MG63 (cell line): Measurements from ENCODE around the gene GNAQ. TPM values are rescaled to one million over a fixed set of nuclear protein-coding genes. Genes with fewer than 3 reads are reported as not detected.
"Not testable (repeated sequence)": the region's sequence is repeated elsewhere in the genome, so short reads cannot be mapped to it uniquely, and the experiment has no call there.

Experiments used
- DNase-seq: peaks from one replicate; pipeline ENCODE4 v3.0.0-alpha.2; 2020
- H3K27me3 ChIP-seq: fragments of 250-450 bp; sonication (Bioruptor Pico); 2 replicates; pipeline ENCODE4 v1.5.1; 2020; ENCODE audit warnings: mild to moderate bottlenecking, moderate library complexity
- H3K36me3 ChIP-seq: fragments of 250-450 bp; sonication (Bioruptor Pico); 2 replicates; pipeline ENCODE4 v1.5.1; 2020; ENCODE audit warnings: mild to moderate bottlenecking, moderate library complexity
- H3K4me3 ChIP-seq: fragments of 250-450 bp; sonication (Bioruptor Pico); 2 replicates; pipeline ENCODE4 v1.5.1; 2020; ENCODE audit warnings: mild to moderate bottlenecking, moderate library complexity
- H3K9me3 ChIP-seq: fragments of 250-450 bp; sonication (Bioruptor Pico); 2 replicates; pipeline ENCODE4 v1.5.1; 2020; ENCODE audit warnings: mild to moderate bottlenecking, moderate library complexity
- total RNA-seq: library from RNA; depleted of rRNA; stranded (reverse); fragments of >200 nt; shearing (Covaris generic); gene quantifications from 2 replicates; pipeline ENCODE4 v1.2.3, GENCODE V29; 2014; ENCODE audit warnings: low replicate concordance

Gene GNAQ
- total RNA-seq, 1 experiment from 2014 or later, result 20.2 TPM

DNA sequence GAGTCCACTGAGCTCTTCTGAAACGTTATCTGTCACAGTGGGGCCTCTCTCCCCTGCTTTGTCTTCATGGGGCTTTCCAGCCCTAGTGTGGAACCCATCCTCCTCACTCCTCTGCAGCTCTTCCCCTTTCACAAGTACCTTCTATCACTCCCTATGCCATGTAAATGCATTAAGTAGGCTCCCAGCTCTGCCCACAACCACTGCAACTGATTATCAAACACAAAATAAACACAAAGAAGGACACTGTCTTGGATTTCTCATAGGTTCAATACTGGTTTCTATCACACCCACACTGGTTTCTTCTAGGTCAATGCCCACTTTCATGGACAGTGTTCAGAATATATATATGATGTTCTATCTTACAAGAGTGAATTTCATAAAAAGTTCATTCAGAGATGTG lies 139.4 kb downstream of the GNAQ start:
- Histone ChIP-seq H3K36me3 (no peaks in the 10 kb centered on the region; the same call in 1 of the 2 replicates), H3K27me3 (no peaks in the 10 kb centered on the region), H3K4me3 (no peak overlapping the region), H3K9me3 (no peaks in the 10 kb centered on the region)
- no peak for DNase-seq

GRCh38 chr9:77891128-77891800 lies 140.3 kb downstream of the GNAQ start:
- no peaks in the 10 kb centered on the region for H3K9me3 ChIP-seq
- H3K4me3 ChIP-seq, result no peak overlapping the region
- DNase-seq, result no peak
- no peaks in the 10 kb centered on the region for H3K27me3 ChIP-seq
- H3K36me3 ChIP-seq, result no peaks in the 10 kb centered on the region; the same call in 1 of the 2 replicates

DNA sequence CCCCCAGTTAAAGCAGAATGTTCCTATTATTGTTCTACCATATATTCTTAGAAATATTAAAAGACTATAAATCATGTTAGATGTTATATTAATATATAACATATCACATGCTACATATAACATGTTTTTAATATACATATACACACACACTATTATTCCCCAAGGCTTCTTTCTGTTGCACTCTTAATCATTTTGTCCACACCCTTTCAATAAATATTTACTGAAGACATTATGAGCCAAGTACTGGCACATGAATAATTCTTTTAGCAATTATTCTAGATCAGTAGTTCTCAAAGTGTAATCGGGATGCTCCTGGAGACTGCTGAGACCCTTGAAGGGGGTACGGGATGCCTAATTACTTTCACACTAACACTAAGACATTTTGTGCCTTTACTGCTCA lies 143.9 kb downstream of the GNAQ start:
- H3K4me3 ChIP-seq, result no peak overlapping the region
- no peaks in the 10 kb centered on the region for H3K27me3 ChIP-seq
- DNase-seq, result no peak
- no peaks in the 10 kb centered on the region for H3K9me3 ChIP-seq
- no peaks in the 10 kb centered on the region for H3K36me3 ChIP-seq

DNA sequence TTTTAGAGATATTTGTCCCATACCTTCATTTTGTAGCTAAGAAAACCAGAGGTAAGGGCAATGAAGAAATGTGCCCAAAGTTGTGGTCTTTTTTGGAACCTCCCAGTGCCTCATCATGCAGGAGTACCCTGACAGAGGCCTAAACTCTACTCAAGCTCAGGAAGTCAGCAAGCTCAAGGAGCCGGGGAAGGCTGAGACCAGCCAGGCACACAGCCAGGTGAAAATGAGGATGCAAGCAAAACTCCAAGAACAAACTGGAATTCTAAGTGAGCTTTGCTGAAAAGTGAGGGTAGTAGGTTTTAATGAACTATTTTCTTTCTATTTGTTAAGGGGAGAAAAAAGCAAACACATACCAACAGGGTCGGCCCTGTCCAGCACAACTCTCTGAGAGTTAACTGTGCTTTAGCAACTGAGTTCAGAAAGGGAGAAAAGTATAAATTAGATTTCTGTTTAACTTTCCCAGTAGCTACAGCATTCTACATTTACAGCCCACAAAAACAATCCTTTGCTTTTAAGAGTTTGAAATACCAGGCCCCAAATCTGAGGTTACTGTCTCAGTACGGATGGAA lies 146.4 kb downstream of the GNAQ start:
- no peaks in the 10 kb centered on the region for H3K27me3 ChIP-seq
- no peaks in the 10 kb centered on the region for H3K9me3 ChIP-seq
- no peak overlapping the region for H3K4me3 ChIP-seq
- no peaks in the 10 kb centered on the region for H3K36me3 ChIP-seq
- DNase-seq, result no peak

DNA sequence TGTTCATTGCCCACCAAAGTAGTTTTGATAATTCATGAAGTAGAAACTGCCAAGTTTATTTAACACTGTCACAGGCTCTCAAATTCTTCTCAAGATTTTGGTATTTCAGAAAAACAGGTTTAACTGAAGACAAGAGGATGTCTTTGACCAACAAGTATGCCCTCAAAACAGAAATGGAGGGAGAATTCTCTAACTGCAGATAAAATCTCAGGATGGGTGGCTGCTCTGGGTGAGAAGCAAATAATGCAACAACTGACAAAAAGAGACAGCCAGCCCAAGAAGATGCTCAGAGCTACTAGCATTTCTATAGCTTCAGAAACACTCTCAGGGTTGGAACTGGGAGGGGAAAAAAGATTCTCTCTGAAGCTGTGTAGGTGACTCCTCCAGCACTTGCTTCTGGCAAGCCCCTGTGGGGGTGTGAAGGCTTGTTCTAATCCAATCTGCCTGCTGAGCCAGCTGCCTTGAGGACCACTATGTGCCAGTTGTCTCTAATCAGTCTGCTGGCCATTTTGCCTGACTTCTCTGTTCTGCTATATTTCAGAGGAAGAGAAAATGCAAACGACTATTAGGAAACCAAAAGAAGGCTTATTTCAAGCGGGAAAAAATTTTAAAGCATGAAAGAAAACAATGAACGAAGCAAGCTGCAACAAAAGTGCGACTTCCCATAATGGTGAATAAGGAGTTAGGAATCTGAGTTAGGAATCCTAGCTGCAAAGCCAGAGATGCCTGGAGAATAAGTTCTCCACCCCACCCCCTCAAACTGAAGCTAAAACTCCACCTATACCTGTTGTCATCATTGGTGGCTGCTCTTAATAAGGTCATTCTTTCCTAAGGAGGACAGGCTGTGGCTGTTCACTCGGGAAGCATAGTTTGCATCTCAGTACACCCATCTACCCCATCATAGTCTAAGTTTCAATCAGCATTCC lies 147.5 kb downstream of the GNAQ start:
- no peak overlapping the region for H3K4me3 ChIP-seq
- no peaks in the 10 kb centered on the region for H3K36me3 ChIP-seq
- DNase-seq, result no peak
- no peaks in the 10 kb centered on the region for H3K27me3 ChIP-seq
- no peaks in the 10 kb centered on the region for H3K9me3 ChIP-seq

GRCh38 chr9:77883133-77883532 lies 148.5 kb downstream of the GNAQ start:
- DNase-seq, result no peak
- Histone ChIP-seq H3K36me3 (no peaks in the 10 kb centered on the region), H3K4me3 (no peak overlapping the region), H3K9me3 (no peaks in the 10 kb centered on the region), H3K27me3 (no peaks in the 10 kb centered on the region)

DNA sequence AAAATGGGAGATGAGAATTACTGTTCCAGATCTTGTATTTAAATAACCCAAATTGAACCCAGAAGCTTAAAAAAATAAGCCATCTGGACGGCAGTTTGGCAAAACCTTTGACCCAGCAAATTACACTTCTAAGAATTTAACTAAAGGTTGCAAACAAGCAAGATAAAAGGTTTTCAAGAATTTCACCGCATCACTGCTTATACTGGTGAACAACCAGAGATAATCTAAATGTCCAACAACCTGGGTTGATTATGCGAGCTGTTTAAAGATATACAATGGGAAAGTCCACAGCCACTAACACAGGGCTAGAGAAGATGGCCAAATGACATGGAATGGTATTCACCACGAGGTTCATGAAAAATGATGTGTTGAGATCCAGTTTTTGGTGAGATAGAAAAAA lies 149.3 kb downstream of the GNAQ start:
- no peak overlapping the region for H3K4me3 ChIP-seq
- H3K27me3 ChIP-seq, result no peaks in the 10 kb centered on the region
- H3K36me3 ChIP-seq, result no peaks in the 10 kb centered on the region
- H3K9me3 ChIP-seq, result no peaks in the 10 kb centered on the region
- no peak for DNase-seq

- not testable (repeated sequence) for H3K27me3 ChIP-seq, H3K9me3 ChIP-seq
These were observed 150.0 kb downstream of the GNAQ start for GRCh38 chr9:77881634-77882033.

GRCh38 chr9:77881111-77881510 lies 150.5 kb downstream of the GNAQ start:
- H3K4me3 ChIP-seq, result no peak overlapping the region
- H3K27me3 ChIP-seq, result no peaks in the 10 kb centered on the region
- no peaks in the 10 kb centered on the region for H3K9me3 ChIP-seq
- no peaks in the 10 kb centered on the region for H3K36me3 ChIP-seq
- no peak for DNase-seq

More at GRCh38 chr9:77881634-77882033, 150.0 kb downstream of the GNAQ start:
- H3K36me3 ChIP-seq, H3K4me3 ChIP-seq, DNase-seq: not testable (repeated sequence)

DNA sequence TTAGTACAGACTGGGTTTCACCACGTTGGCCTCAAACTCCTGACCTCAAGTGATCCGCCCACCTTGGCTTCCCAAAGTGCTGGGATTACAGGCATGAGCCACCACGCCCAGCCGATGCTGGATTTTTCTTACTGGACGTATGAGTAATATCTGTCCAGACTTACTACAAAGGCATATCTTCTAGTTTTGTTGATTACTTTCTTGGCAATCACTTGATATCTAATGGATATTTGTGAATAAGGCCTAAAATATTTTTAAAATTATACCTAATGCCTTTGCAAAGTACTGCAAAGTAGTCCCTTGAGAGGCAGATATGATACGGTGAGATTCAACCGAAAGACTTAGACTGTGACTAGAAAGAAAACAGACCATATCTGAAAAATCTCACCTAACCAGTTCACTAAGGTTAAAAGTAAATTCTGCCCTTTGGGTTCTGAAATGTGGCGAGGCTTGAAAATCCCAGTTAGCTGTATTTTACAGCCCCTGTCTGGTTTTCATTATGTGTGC lies 152.1 kb downstream of the GNAQ start:
- Histone ChIP-seq H3K36me3 (no peaks in the 10 kb centered on the region), H3K9me3 (no peaks in the 10 kb centered on the region), H3K27me3 (no peaks in the 10 kb centered on the region), H3K4me3 (no peak overlapping the region)
- DNase-seq, result peak; percentile 68

GRCh38 chr9:77878793-77879192 lies 152.8 kb downstream of the GNAQ start:
- DNase-seq, H3K9me3 ChIP-seq, H3K4me3 ChIP-seq, H3K27me3 ChIP-seq, H3K36me3 ChIP-seq: not testable (repeated sequence)

GRCh38 chr9:77877976-77878375 lies 153.6 kb downstream of the GNAQ start:
- no peaks in the 10 kb centered on the region for H3K36me3 ChIP-seq
- H3K4me3 ChIP-seq, result no peak overlapping the region
- H3K9me3 ChIP-seq, result no peaks in the 10 kb centered on the region
- H3K27me3 ChIP-seq, result no peaks in the 10 kb centered on the region
- no peak for DNase-seq

DNA sequence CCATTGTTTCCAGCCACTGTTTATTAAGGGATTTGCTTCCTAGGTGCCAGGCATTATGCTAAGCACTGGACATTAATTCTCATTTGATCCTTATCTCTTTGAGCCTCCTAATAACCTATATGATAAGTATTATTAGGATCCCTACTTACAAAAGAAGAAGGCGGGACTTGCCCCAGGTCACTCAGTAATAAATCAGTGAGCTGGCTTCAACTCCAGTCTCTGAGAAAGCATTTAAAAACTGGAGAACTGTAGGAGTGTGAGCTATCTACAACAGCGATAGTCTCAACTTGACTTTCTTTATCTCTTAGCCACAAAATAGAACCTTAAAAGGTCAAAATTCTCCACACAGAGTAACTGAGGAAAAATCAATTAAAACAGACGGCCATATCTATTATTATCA lies 155.0 kb downstream of the GNAQ start:
- DNase-seq, result no peak
- no peaks in the 10 kb centered on the region for H3K9me3 ChIP-seq
- no peak overlapping the region for H3K4me3 ChIP-seq
- no peaks in the 10 kb centered on the region for H3K36me3 ChIP-seq
- no peaks in the 10 kb centered on the region for H3K27me3 ChIP-seq

DNA sequence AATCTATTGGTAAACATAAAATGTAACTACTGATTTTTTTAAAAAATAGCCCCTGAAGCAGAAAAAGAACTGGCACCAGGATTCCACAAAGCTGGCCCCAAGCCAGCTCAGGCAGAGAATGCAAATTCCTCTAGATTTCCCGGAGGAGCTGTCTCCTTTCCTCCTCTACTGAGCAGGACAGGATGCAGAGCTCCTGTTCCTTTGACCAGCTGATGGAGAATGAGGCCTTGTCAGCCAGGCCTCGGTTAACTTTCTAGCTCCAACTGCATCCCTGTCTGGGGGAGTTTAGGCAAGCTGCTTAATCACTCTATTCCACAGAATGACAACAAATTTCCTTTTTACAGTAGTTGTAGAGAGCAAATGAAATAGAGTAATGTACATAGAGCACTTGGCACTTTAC lies 155.5 kb downstream of the GNAQ start:
- Histone ChIP-seq H3K9me3 (no peaks in the 10 kb centered on the region), H3K4me3 (no peak overlapping the region), H3K36me3 (no peaks in the 10 kb centered on the region), H3K27me3 (no peaks in the 10 kb centered on the region)
- no peak for DNase-seq

- DNase-seq, result no peak
- Histone ChIP-seq H3K36me3 (no peaks in the 10 kb centered on the region), H3K27me3 (no peaks in the 10 kb centered on the region), H3K4me3 (no peak overlapping the region), H3K9me3 (no peaks in the 10 kb centered on the region)
These were observed 158.7 kb downstream of the GNAQ start for GRCh38 chr9:77872863-77873262.

GRCh38 chr9:77872177-77872576 lies 159.4 kb downstream of the GNAQ start:
- Histone ChIP-seq H3K9me3 (no peaks in the 10 kb centered on the region), H3K27me3 (no peaks in the 10 kb centered on the region), H3K4me3 (no peak overlapping the region), H3K36me3 (no peaks in the 10 kb centered on the region)
- no peak for DNase-seq

DNA sequence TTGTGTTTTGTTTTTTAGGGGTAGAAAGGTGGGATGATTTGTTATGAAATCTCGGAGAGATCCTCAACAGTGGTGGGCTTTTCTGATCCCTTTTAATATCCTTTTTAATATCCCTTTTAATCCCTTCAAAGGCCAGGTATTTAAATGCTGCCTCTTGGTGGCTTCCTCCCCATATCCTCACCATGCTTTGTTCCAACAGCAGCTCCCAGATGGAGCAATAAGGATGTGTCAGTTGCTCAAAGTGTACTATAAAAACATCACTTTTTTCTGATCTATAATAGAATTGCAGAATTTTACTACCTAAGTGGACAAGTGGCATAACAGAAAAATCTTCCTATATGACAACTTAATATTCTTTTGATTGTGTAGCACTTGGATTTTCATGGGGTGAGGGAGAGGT lies 160.1 kb downstream of the GNAQ start:
- Histone ChIP-seq H3K4me3 (no peak overlapping the region), H3K36me3 (no peaks in the 10 kb centered on the region), H3K27me3 (no peaks in the 10 kb centered on the region), H3K9me3 (no peaks in the 10 kb centered on the region)
- no peak for DNase-seq
